ENCODE results near the gene PLPPR3.
"Not testable (repeated sequence)": the region's sequence is repeated elsewhere in the genome, so short reads cannot be mapped to it uniquely, and the experiment has no call there.

Gene PLPPR3

GRCh38 chr19:855142-855541, 33.4 kb upstream of the PLPPR3 start:
- in situ Hi-C loops (cut with MboI; ENCODE audit: low sequenced_read_pairs) = loop anchor here (25.0 kb wide), 1 partner anchor 132 kb away; the partner anchor contains the start of gene WDR18

GRCh38 chr19:854549-854948, 32.8 kb upstream of the PLPPR3 start:
- in situ Hi-C loops (cut with MboI; ENCODE audit: low sequenced_read_pairs) = loop anchor here (25.0 kb wide), 1 partner anchor 133 kb away; the partner anchor contains the start of gene WDR18

GRCh38 chr19:853614-854220, 32.0 kb upstream of the PLPPR3 start:
- in situ Hi-C loops (cut with MboI; ENCODE audit: low sequenced_read_pairs) = loop anchor here (25.0 kb wide), 1 partner anchor 134 kb away; the partner anchor contains the start of gene WDR18

GRCh38 chr19:853014-853585, 31.3 kb upstream of the PLPPR3 start:
- in situ Hi-C loops (cut with MboI; ENCODE audit: low sequenced_read_pairs) = loop anchor here (25.0 kb wide), 1 partner anchor 134 kb away; the partner anchor contains the start of gene WDR18

- in situ Hi-C loops (cut with MboI; ENCODE audit: low sequenced_read_pairs) = loop anchor here (25.0 kb wide), 1 partner anchor 135 kb away; the partner anchor contains the start of gene WDR18
These were observed 30.6 kb upstream of the PLPPR3 start, which contains the start of gene ELANE for GRCh38 chr19:852136-853013. Gene ELANE, plus strand, starts transcription at chr19:852303. Its CDS starts 26 bp downstream, at chr19:852329.

- in situ Hi-C loops (cut with MboI; ENCODE audit: low sequenced_read_pairs) = loop anchor here (25.0 kb wide), 1 partner anchor 136 kb away; the partner anchor contains the start of gene WDR18
These were observed 29.2 kb upstream of the PLPPR3 start for GRCh38 chr19:850979-851335.

GRCh38 chr19:850221-850978, 28.6 kb upstream of the PLPPR3 start:
- in situ Hi-C loops (cut with MboI; ENCODE audit: low sequenced_read_pairs) = loop anchor here (25.0 kb wide), 1 partner anchor 137 kb away; the partner anchor contains the start of gene WDR18

- in situ Hi-C loops (cut with MboI; ENCODE audit: low sequenced_read_pairs) = not testable (repeated sequence)
These were observed 27.4 kb upstream of the PLPPR3 start for GRCh38 chr19:849195-849594.

GRCh38 chr19:848386-848921, 26.7 kb upstream of the PLPPR3 start:
- in situ Hi-C loops (cut with MboI; ENCODE audit: low sequenced_read_pairs) = no loop called here

GRCh38 chr19:845707-846521, 24.2 kb upstream of the PLPPR3 start:
- in situ Hi-C loops (cut with MboI; ENCODE audit: low sequenced_read_pairs) = no loop called here

- in situ Hi-C loops (cut with MboI; ENCODE audit: low sequenced_read_pairs) = no loop called here
These were observed 22.8 kb upstream of the PLPPR3 start for GRCh38 chr19:844546-844971.

GRCh38 chr19:843836-844545, 22.2 kb upstream of the PLPPR3 start:
- in situ Hi-C loops (cut with MboI; ENCODE audit: low sequenced_read_pairs) = no loop called here

- in situ Hi-C loops (cut with MboI; ENCODE audit: low sequenced_read_pairs) = no loop called here
These were observed 21.6 kb upstream of the PLPPR3 start for GRCh38 chr19:843180-843835.

GRCh38 chr19:842802-843179, 21.0 kb upstream of the PLPPR3 start:
- in situ Hi-C loops (cut with MboI; ENCODE audit: low sequenced_read_pairs) = not testable (repeated sequence)

- in situ Hi-C loops (cut with MboI; ENCODE audit: low sequenced_read_pairs) = no loop called here
These were observed 18.9 kb upstream of the PLPPR3 start, which contains the start of gene PRTN3 for GRCh38 chr19:840519-841206. Gene PRTN3, plus strand, starts transcription at chr19:840999. Its CDS starts 10 bp downstream, at chr19:841009.

GRCh38 chr19:835210-835810, 13.6 kb upstream of the PLPPR3 start:
- in situ Hi-C loops (cut with MboI; ENCODE audit: low sequenced_read_pairs) = no loop called here

GRCh38 chr19:834216-834615, 12.5 kb upstream of the PLPPR3 start:
- in situ Hi-C loops (cut with MboI; ENCODE audit: low sequenced_read_pairs) = no loop called here
